GM23338 (cell line): Measurements from ENCODE around the gene TRAM2. TPM values are rescaled to one million over a fixed set of nuclear protein-coding genes. Genes with fewer than 3 reads are reported as not detected.

Source experiments
- ATAC-seq: fragments of 200-7000 bp; cut with Tn5 transposase; 3 replicates; pipeline ENCODE4 v1.9.1; 2020
- DNase-seq: peaks from one replicate; pipeline ENCODE4 v3.0.0-alpha.2; 2015; ENCODE audit warnings: low spot score
- H2AFZ ChIP-seq: fragments of 200-600 bp; sonication (generic); 2 replicates; pipeline ENCODE4 v1.8.0; 2016; ENCODE audit warnings: antibody characterized with exemption, mild to moderate bottlenecking, moderate library complexity
- H3F3A ChIP-seq: fragments of 200-600 bp; sonication (generic); replicated peaks from 2 replicates; pipeline ENCODE4 v1.8.0; 2017; ENCODE audit warnings: antibody characterized with exemption, mixed run types, low read depth
- H3K27ac ChIP-seq: fragments of 200-600 bp; sonication (generic); 2 replicates; pipeline ENCODE4 v1.6.1; 2016; ENCODE audit warnings: low read depth
- H3K27me3 ChIP-seq: fragments of 200-600 bp; sonication (generic); 2 replicates; pipeline ENCODE4 v1.8.0; 2016; ENCODE audit warnings: mild to moderate bottlenecking, mixed run types, moderate library complexity; ENCODE audit not compliant: insufficient read depth
- H3K36me3 ChIP-seq: fragments of 200-600 bp; sonication (generic); 2 replicates; pipeline ENCODE4 v1.8.0; 2016; ENCODE audit warnings: mild to moderate bottlenecking; ENCODE audit not compliant: insufficient read depth
- H3K4me1 ChIP-seq: fragments of 200-600 bp; sonication (generic); 2 replicates; pipeline ENCODE4 v1.8.0; 2016; ENCODE audit warnings: mild to moderate bottlenecking, moderate library complexity; ENCODE audit not compliant: insufficient read depth
- H3K4me2 ChIP-seq: fragments of 200-600 bp; sonication (generic); 2 replicates; pipeline ENCODE4 v1.7.1; 2017; ENCODE audit warnings: mixed run types
- H3K4me3 ChIP-seq: fragments of 200-600 bp; sonication (generic); 2 replicates; pipeline ENCODE4 v1.6.1; 2016; ENCODE audit warnings: mixed run types
- H3K79me2 ChIP-seq: fragments of 200-600 bp; sonication (generic); replicated peaks from 2 replicates; pipeline ENCODE4 v1.8.0; 2017; ENCODE audit warnings: mild to moderate bottlenecking; ENCODE audit not compliant: insufficient read depth
- H3K9me2 ChIP-seq: fragments of 200-600 bp; sonication (generic); 2 replicates; pipeline ENCODE4 v1.8.0; 2017; ENCODE audit not compliant: insufficient read depth
- H4K20me1 ChIP-seq: fragments of 200-600 bp; sonication (generic); replicated peaks from 2 replicates; pipeline ENCODE4 v1.8.0; 2017; ENCODE audit warnings: mild to moderate bottlenecking; ENCODE audit not compliant: insufficient read depth
- H3K27ac Mint-ChIP-seq: 2 replicates; pipeline ENCODE4 v1.8.0; 2020; ENCODE audit warnings: inconsistent platforms, mild to moderate bottlenecking, moderate library complexity, mixed read lengths
- H3K27me3 Mint-ChIP-seq: 3 replicates; pipeline ENCODE4 v1.8.0; 2022; ENCODE audit warnings: low read depth, mild to moderate bottlenecking, moderate library complexity, mixed read lengths, inconsistent platforms; ENCODE audit not compliant: insufficient read depth, poor library complexity
- H3K36me3 Mint-ChIP-seq: 3 replicates; pipeline ENCODE4 v1.8.0; 2021; ENCODE audit warnings: low read depth, mild to moderate bottlenecking, inconsistent platforms, moderate library complexity, mixed read lengths
- H3K4me1 Mint-ChIP-seq: 3 replicates; pipeline ENCODE4 v1.8.0; 2020; ENCODE audit warnings: mild to moderate bottlenecking, inconsistent platforms, mixed read lengths
- H3K4me3 Mint-ChIP-seq: 3 replicates; pipeline ENCODE4 v1.8.0; 2021; ENCODE audit warnings: moderate library complexity, mild to moderate bottlenecking, inconsistent platforms, mixed read lengths
- H3K9me3 Mint-ChIP-seq: 3 replicates; pipeline ENCODE4 v1.8.0; 2020; ENCODE audit warnings: moderate library complexity, mild to moderate bottlenecking, inconsistent platforms, mixed read lengths
- CREB1 ChIP-seq: fragments of 250-450 bp; sonication (Bioruptor Pico); IDR thresholded peaks from 2 replicates; pipeline ENCODE4 v1.5.0; 2020; ENCODE audit warnings: low read depth, mild to moderate bottlenecking, moderate library complexity
- ETS1 ChIP-seq: IDR thresholded peaks from 2 replicates; pipeline ENCODE4 v1.6.1; 2016; ENCODE audit warnings: antibody characterized with exemption
- EZH2phosphoT487 ChIP-seq: fragments of 200-600 bp; sonication (generic); IDR thresholded peaks from one replicate; pipeline ENCODE4 v1.8.1; 2018; ENCODE audit warnings: antibody characterized with exemption; ENCODE audit not compliant: unreplicated experiment
- NANOG ChIP-seq: IDR thresholded peaks from 2 replicates; pipeline ENCODE4 v1.6.1; 2016; ENCODE audit warnings: antibody characterized with exemption, borderline replicate concordance
- ZNF114 ChIP-seq: fragments of 250-450 bp; sonication (Bioruptor Pico); IDR thresholded peaks from 2 replicates; pipeline ENCODE4 v1.5.0; 2020; ENCODE audit warnings: mild to moderate bottlenecking, moderate library complexity
- ZNF331 ChIP-seq: fragments of 250-450 bp; sonication (Bioruptor Pico); IDR thresholded peaks from 2 replicates; pipeline ENCODE4 v1.5.0; 2020; ENCODE audit warnings: low read depth, mild to moderate bottlenecking, moderate library complexity
- ZNF462 ChIP-seq: fragments of 250-450 bp; sonication (Bioruptor Pico); IDR thresholded peaks from 2 replicates; pipeline ENCODE4 v1.5.0; 2020; ENCODE audit warnings: mild to moderate bottlenecking, moderate library complexity
- polyA plus RNA-seq: library from polyadenylated mRNA; unstranded; fragments of >200 nt; fragmentation: Nextera tagmentation; extraction: Ambion mirVana; gene quantifications from 2 replicates; pipeline ENCODE4 v1.2.1, GENCODE V29; 2016
- total RNA-seq: library from RNA; depleted of rRNA; stranded (reverse); fragments of >200 nt; shearing (Covaris generic); gene quantifications from 2 replicates; pipeline ENCODE4 v1.2.3, GENCODE V29; 2014

Gene TRAM2
- total and polyA plus RNA-seq, 2 experiments from 2014 or later = 4.0 to 14.0 TPM

- Mint-ChIP-seq H3K27me3 (peaks cover 15% of the 10 kb centered on the region), H3K4me1 (peaks cover 11% of the 10 kb centered on the region), H3K9me3 (no peaks in the 10 kb centered on the region), H3K36me3 (peaks cover 22% of the 10 kb centered on the region), H3K4me3 (no peak overlapping the region), H3K27ac (no peak overlapping the region)
- ATAC-seq = no peak
- Histone ChIP-seq H3K27ac (no peak overlapping the region), H3K27me3 (no peaks in the 10 kb centered on the region), H3F3A (no peaks in the 10 kb centered on the region), H3K4me1 (no peaks in the 10 kb centered on the region), H3K79me2 (no peaks in the 10 kb centered on the region), H4K20me1 (no peaks in the 10 kb centered on the region), H3K4me3 (no peak overlapping the region), H3K36me3 (no peaks in the 10 kb centered on the region), H2AFZ (no peak overlapping the region), H3K9me2 (no peaks in the 10 kb centered on the region), H3K4me2 (no peak overlapping the region)
- no peak for TF ChIP-seq ETS1
- no peak for TF ChIP-seq EZH2phosphoT487
- TF ChIP-seq ZNF331 (CRISPR knock-in tag) = no peak
- no peak for TF ChIP-seq CREB1 (CRISPR knock-in tag)
- TF ChIP-seq ZNF114 (CRISPR knock-in tag) = no peak
- TF ChIP-seq NANOG = no peak
- no peak for TF ChIP-seq ZNF462 (CRISPR knock-in tag)
- DNase-seq = no peak
Measured at GRCh38 chr6:52497652-52498408, 79.0 kb downstream of the TRAM2 start.
